NCI-H446 treated with DMSO at 0.1 percent for 48 hours (cell line): ENCODE measurements around the gene PER3.

Experiments
- DNase-seq: peaks from one replicate; lab custom pipeline; 2025; lab: John Stamatoyannopoulos, UW

PER3 gene

GRCh38 chr1:7783826-7784491 lies at the start of gene PER3:
PER3 (plus strand) TSS chr1:7784291; CDS start chr1:7784878, 587 bp downstream.
- DNase-seq: peak; percentile 97

GRCh38 chr1:7738044-7738443 lies 46.0 kb upstream of the PER3 start:
- no peak for DNase-seq

GRCh38 chr1:7743346-7743745 lies 40.7 kb upstream of the PER3 start:
- no peak for DNase-seq

DNA sequence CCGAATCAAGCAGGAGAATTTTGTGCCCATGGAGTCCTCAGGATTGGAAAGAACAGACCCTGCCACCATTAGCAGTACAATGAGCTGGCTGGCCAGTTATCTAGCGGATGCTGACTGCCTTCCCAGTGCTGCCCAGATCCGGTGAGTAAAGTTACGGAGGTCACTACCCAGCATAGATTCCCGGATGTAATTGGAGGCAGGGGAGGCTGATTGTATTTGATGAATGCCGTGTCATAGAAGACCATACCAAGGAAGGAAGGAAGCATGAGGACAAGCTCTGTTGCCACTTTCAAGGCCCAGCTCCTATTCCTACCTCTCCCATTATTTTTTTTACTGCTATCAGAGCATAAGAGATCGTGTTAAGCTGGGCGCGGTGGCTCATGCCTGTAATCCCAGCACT lies 39.2 kb upstream of the PER3 start:
- DNase-seq: no peak

- no peak for DNase-seq
Measured at GRCh38 chr1:7745783-7746182, 38.3 kb upstream of the PER3 start.

DNA sequence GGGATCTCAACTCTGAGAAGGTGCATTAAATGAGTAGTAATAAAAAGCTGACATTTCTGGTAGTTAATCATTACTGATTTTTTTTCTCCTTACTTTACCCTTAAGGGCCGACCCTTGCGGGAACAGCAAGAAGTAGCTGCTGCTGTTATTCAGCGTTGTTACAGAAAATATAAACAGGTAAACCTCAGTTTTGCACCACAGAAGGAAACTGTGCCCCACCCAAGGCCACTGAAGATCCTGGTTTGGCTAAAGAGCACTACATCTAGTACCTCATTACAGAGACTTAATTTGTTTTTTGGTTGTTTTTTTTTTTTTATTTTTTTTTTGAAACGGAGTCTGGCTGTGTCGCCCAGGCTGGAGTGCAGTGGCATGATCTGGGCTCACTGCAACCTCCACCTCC lies 36.5 kb upstream of the PER3 start:
- DNase-seq: no peak

GRCh38 chr1:7749126-7749525 lies 35.0 kb upstream of the PER3 start:
- DNase-seq: no peak

- DNase-seq: no peak
Measured at GRCh38 chr1:7751174-7751573, 32.9 kb upstream of the PER3 start.

DNA sequence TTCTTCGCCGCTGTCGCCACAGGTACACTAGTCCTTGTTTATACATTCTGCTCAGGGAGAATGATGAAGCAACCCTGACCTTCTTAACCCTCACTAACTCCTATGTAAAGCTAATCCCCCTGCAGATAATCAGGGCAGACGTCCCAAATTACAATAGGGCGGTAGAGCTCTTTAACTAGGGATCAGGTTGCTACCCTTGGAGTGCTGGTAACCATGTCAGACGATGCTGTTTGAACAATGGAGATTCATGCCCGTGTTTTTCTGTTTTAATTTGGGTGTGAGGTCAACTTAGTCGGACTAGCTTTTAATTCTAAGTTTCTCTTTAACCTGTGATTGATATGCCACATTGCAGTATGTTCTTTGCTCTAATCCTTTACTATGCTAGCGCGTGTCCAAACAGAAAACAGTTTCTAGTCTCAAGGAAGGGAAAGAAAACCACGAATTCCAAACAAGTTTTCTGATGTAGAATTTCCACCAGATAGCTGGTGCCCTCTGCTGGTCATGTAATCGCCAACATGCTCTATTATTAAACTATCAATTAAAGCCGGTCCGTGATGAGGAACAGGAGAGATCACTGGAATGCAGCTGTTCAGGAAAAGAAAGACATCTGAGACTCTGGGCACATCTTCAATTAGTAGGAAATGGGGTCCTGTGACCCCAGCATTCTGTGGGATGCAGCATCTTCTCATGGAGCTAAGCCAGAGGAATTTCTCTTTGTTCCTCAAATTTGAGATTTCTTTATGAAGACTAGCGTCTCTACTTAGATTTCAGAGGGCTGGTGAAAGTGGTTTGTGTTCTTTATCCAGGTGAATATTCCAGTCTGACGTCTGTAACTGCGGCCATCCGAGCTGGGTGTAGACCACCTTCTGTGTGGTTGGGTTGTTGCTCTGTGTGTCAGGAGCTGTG lies 31.3 kb upstream of the PER3 start:
- DNase-seq: no peak

DNA sequence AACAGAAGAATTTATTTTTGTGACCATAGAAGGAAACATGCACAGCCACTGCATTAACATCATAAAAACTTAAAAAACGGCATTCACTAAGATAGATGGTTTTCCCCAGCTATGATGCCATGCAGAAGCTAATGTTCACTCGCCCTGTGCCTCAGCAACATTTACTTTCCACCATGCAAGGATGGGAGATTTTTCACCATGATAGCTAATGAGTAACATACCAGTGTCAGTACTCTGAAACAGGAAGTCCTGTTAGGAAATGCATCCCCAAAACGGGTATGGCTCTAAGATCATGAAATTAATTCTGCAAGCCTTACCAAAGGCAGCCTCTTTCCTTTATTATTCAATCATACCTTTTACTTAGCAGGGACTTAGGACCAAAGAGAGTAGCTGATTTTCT lies 30.4 kb upstream of the PER3 start:
- DNase-seq: no peak

GRCh38 chr1:7754234-7754633 lies 29.9 kb upstream of the PER3 start:
- no peak for DNase-seq

- DNase-seq: no peak
Measured at GRCh38 chr1:7755448-7755847, 28.6 kb upstream of the PER3 start.

- DNase-seq: no peak
Measured at GRCh38 chr1:7760245-7760644, 23.8 kb upstream of the PER3 start.

DNA sequence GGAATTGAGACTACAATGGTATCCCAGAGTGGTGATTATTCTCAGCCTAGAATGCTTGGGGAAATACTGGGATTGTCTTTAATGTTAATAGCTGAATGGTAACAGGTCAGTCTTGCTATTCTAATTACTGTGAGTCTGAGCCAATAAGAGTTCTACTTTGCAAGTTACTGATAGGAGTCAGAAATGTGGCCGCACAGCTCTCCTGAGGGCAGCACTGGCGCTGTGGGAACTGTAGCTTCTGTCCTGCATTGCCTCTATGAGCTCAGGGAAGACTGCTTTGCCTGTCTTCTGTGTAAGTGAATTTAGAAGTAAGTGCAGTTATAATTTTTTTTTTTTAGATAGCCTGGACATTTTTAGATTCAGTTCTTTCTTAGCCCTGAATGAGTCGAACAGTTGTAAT lies 23.0 kb upstream of the PER3 start:
- no peak for DNase-seq

DNA sequence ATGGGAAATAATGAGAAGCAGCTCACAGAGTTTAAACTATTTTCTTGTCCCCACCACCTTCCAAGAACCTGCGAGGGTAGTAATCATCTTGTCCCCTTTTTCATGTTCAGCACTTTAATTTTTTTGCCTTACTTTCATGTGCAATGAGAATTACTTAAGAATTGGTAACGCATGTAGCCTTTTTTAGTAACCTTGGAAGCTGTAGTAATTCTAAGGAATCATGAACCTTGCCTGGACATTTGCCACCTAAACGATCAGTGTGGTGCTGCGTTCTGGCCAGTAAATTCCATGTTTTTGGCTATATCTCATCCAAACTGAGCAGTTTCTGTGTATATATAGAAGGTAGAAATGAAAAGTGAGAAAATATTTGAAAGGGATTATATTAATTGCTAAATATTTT lies 16.9 kb upstream of the PER3 start:
- no peak for DNase-seq

- no peak for DNase-seq
Measured at GRCh38 chr1:7768583-7768982, 15.5 kb upstream of the PER3 start.

- no peak for DNase-seq
Measured at GRCh38 chr1:7769673-7770412, 14.2 kb upstream of the PER3 start.

GRCh38 chr1:7770669-7770996 lies 13.5 kb upstream of the PER3 start:
- no peak for DNase-seq

GRCh38 chr1:7770997-7771822 lies 12.9 kb upstream of the PER3 start, which contains the start of gene VAMP3:
VAMP3 (plus strand) TSS chr1:7771296; CDS start chr1:7771384, 88 bp downstream.
- peak; percentile 54 for DNase-seq

DNA sequence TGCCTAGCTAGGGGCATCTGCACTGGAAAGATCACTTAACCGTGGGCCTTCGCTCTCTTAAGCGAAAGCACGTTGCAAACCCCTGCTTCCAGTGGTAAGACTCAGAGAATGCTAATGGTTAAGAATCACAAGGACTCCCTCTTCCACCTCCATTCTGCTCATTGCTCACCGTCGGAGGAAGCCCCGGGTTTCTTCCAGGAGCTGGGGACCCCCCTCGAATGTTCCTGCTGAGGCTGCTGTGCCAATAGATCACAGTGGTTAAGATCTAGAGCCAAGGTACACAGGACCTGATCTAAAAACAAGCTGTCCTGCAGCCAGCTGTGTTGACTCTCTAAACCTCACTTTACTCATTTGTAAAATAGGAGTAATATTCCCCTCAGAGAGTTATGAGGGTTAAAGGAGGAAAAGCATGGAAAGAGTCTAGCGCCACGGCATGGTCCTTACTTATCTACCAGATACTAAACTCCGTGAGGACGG lies 12.2 kb upstream of the PER3 start:
- DNase-seq: no peak

DNA sequence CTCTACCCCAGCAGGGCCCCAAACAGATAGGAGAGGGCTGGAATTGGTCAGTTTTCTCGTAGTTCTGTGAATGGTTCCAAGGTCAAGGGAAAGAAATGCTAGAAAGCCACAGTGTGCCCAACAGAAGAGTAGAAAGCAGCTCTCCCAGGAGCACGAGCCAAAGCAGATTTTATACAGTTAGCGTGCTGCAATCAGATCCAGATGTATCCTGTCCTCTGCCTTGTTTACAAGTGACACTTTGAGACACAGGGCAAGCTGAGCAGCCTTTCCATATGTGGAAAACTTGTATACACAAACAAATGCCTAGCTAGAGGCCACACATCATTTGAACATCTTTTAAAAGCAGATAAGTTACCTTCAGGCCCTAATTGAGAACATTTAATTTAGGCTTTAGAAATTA lies 6.5 kb upstream of the PER3 start:
- DNase-seq: no peak

- DNase-seq: no peak
Measured at GRCh38 chr1:7778133-7778628, 5.9 kb upstream of the PER3 start.
